NCI-H2227 (cell line): ENCODE data around the gene SYT14.
"Not testable (repeated sequence)": the region's sequence is repeated elsewhere in the genome, so short reads cannot be mapped to it uniquely, and the experiment has no call there.

ENCODE experiments used
- DNase-seq: peaks from one replicate; lab custom pipeline; 2025; ENCODE audit not compliant: unreplicated experiment; lab: John Stamatoyannopoulos, UW

The SYT14 gene

DNA sequence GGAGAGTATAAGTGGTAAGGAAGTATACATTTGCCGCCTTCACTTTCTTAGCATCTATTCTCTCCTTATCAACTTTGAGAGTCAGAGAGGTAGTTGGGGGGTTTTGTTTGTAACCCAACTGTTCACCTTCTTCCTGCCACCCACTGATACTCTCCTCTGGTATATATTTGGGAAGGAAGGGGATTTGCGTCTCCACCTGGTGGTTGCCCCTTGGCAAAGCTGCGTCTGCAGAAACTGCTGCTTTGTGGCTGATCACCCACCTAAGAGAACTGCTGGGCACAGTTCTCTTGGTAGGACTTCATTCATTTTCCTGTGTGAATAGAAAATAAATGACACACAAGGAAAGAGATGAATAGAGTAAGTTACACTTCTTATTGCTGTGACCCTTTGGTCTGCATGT is 87.0 kb downstream of the SYT14 start:
- no peak for DNase-seq

DNA sequence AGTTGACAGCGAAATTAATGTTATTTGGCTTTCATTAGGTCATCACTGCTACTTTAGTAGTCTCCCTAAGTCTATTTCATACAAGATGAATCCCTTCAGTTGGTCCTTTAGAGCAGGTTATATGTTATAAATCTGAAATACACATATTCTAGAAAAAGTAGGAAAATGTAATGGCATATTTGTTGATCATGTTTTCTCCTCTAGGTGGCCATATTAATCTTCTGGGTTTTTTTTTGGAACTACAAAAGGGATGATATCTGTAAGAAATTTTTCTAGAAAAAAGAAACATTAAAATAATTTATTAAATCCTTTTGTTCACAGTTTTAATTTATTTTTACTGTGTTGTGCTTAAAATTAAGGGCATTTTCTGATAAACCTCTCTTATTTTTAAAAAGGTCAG is 87.9 kb downstream of the SYT14 start:
- DNase-seq: no peak

GRCh38 chr1:210027994-210028393 is 90.0 kb downstream of the SYT14 start:
- no peak for DNase-seq

GRCh38 chr1:210031473-210031872 is 93.5 kb downstream of the SYT14 start:
- no peak for DNase-seq

DNA sequence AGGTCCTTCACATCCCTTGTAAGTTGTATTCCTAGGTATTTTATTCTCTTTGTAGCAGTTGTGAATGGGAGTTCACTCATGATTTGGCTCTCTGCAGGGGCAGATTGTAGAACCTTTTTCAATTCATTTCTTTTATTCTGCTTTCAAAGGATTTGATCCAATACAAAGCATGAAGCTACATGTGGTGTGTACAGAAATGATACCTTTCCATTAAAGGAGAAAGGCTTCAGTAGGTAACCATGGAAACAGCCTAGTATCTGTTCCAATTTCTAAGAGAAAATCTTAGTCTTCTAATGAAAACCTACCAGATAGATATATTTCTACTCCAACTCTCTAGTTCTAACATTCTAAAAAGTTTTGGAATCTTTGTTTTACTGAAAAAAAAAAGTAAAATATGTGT is 105.0 kb downstream of the SYT14 start:
- DNase-seq: no peak

DNA sequence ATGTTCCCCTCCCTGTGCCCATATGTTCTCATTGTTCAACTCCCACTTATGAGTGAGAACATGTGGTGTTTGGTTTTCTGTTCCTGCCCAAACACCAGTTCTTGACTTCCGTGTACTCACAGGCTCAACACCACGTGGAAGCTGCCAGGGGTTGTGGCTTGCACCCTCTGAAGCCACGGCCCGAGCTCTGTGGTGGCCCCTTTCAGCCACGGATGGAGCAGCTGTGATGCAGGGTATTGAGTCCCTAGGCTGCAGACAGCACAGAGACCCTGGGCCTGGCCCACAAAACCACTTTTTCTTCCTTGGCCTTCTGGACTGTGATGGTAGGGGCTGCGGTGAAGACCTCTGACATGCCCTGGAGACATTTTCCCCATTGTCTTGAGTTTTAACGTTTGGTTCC is 111.6 kb downstream of the SYT14 start:
- DNase-seq: no peak

DNA sequence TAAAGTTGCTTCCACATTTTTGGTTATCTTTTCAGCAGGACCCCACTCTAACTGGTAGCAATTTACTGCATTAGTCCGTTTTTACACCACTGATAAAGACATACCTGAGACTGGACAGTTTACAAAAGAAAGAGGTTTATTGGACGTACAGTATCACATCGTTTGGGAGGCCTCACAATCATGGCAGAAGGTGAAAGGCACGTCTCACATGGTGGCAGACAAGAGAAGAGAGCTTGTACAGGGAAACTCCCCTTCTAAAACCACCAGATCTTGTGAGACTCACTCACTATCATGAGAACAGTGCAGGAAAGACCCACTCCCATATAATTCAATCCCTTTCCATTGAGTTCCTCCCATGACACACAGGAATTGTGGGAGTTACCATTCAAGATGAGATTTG is 112.5 kb downstream of the SYT14 start:
- not testable (repeated sequence) for DNase-seq

- no peak for DNase-seq
Measured at GRCh38 chr1:210053126-210053525, 115.1 kb downstream of the SYT14 start.

DNA sequence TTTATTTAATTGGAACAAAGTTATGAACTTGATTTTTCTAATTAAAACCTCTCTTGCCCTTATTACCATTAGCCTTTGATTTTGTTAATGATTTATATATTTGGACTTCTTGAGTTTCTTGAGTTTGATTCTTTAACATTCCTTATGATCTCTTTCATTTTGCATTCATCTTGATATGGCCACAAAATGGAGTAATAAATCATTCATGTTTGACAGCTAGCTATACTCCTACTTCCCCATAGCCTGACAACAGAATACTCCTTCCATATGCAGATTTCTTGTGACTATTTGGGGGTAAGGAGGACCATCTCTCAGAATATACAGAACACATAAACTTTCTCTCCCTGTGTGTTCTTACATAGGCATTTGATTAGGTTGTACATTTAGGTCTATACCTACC is 119.6 kb downstream of the SYT14 start:
- DNase-seq: no peak

DNA sequence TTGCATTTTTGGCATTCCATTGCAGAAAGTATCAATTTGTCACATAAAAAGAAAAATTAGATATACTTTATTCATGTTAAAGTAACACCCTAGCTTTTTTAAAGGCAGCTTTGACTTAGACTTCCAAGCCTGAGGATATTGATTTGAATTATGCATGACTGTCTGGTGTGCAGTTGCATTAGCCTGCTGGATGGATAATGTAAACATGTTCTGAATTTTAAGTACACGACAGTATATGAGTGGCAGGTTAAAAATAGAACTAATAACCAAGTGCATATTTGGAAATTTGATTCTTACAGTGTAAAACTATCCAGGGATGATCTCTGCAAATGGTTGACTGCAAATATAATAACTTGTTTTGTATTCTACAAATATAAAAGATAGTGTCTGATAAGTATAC is 124.0 kb downstream of the SYT14 start:
- no peak for DNase-seq

- DNase-seq: no peak
Measured at GRCh38 chr1:210070531-210070930, 132.5 kb downstream of the SYT14 start.

DNA sequence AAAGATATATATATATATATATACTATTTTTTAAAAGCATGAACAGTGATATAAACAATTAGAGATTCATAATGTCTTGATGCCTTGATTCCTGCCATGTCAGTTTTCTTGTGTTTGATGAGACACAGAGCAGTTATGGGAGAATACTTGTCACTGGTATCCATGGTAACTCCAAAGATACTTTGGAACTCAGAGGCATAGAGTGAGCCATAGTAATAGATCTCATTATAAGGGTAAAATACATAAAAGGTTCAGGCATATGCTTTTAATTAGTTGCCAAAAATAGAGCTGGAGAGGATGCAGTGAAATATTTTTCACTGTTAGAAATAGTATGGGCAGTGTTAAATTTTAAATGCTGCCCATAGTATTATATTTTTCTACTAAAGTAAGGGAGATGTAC is 134.1 kb downstream of the SYT14 start:
- DNase-seq: peak; percentile 19

DNA sequence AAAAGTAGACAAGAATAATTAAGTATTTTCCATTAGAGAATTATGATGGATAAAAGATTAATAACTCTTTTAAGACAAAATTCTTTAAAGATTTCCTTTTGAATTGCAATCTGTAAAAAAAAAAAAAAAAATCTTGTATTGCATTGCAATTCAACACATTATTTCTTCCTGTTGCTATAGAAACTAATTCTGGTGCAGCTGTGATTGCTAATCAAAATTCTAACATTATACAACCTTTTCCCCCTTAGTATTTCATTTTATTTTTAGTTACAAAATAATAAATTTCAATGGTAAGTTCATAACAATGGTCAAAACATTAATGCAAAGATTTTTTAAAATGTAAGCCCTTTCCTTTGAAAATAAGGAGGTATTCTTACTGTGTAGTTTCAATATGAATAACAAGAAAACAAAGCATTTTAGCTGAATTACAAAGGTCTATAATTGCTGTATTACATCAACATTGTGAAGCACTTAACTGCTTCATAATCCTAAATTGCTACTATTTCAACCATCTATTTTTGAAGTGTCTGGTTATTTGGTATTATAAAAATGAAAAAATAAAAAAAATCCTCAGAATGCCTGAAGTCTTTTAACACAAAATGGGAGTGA is 135.0 kb downstream of the SYT14 start:
- no peak for DNase-seq

DNA sequence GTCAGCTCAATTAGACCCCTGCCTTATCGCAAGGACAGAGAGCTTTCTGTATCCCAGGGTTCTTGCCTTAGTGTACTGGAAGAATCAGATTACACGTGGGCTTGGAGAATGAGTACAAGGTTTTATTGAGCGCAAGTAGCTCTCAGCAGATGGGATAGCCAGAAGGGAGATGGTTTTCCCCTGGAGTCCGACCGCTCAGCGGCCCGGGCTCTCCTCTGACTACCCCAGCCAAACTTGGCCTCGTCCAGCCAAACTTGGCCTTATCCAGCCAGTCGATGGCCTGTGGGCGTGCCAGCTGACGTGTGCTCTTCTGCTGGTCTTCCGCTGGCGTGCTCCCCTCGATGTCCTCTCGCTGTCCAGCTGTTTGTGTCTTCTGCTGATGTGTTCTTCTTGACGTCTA is 136.9 kb downstream of the SYT14 start:
- DNase-seq: no peak

GRCh38 chr1:210076620-210077019 is 138.6 kb downstream of the SYT14 start:
- no peak for DNase-seq

DNA sequence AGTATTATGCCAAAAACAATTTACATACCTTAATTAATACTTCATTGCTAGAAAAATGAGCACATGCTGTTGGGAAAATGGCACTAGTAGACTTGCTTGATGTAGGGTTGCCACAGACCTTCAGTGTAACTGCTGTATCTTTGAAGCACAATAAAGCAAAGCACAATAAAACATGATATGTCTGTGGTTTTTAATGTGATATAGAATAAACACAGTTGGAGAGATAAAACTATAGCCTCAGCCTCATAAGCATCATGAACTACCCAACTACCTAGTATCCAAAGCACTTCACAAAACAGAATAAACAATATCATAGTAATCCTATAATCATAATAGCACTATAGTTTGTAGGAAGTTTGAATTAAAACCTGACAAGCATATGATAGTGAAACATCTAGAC is 143.5 kb downstream of the SYT14 start:
- DNase-seq: no peak

GRCh38 chr1:210085359-210085758 is 147.3 kb downstream of the SYT14 start:
- no peak for DNase-seq

GRCh38 chr1:210087058-210087457 is 149.0 kb downstream of the SYT14 start:
- no peak for DNase-seq

DNA sequence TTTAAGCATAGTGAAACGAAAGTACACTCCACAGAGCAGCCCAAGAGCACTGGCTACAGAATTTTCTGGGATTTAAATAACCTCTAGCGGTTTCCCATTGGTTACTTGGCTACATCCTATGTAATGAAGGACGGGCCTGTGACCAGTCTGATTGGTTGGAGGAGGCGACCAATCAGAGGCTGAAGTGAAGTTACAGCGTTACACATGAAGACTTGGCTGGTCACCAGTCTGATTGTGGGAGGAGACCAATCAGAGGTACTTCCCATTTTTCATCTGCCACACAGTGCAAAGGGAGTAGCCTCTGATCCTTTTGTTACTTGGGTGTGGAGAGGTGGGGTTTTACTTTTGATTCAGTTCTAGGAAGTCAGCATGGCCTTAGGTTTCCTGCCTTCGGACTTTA is 151.8 kb downstream of the SYT14 start:
- DNase-seq: no peak

GRCh38 chr1:210092366-210092765 is 154.3 kb downstream of the SYT14 start:
- DNase-seq: no peak

- DNase-seq: no peak
Measured at GRCh38 chr1:210093461-210093860, 155.4 kb downstream of the SYT14 start.

- no peak for DNase-seq
Measured at GRCh38 chr1:210098356-210098755, 160.3 kb downstream of the SYT14 start.

DNA sequence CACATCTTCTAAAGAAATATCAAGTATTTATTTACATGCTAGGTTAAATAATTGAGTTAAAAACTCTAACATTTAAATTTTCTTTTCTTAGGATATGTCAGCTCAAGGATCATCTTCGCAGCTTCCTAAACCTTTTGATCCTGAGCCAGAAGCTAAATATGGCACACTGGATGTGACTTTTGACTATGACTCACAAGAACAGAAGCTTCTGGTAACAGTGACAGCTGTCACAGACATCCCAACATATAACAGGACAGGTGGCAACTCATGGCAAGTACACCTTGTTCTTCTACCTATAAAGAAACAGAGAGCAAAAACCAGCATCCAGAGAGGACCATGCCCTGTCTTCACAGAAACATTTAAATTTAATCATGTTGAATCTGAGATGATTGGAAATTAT is 161.9 kb downstream of the SYT14 start:
- DNase-seq: no peak

DNA sequence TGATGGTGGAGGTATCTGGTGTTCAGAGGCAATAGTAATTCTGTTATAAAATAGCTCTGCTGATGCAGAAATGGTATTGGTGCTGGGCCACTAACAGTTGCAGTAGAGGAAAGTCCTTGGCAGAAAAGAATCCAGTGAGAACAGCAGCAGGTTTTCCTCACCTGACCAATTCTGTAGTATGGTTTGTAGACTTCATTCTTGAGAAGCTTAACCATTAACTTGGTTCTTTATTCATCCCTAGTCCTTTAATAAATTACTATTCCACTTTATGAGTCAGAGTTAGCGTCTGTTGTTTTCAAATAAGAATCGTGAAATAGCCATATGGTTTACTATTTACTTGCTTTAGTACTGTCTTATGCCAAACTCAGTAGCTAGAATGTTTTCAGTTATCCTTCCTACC is 166.1 kb downstream of the SYT14 start:
- DNase-seq: no peak
